ENCODE results near the gene CDK5R1. TPM values are rescaled to one million over a fixed set of nuclear protein-coding genes. Genes with fewer than 3 reads are reported as not detected.
"Not testable (repeated sequence)": the region's sequence is repeated elsewhere in the genome, so short reads cannot be mapped to it uniquely, and the experiment has no call there.

The CDK5R1 gene
- 8.5 TPM for polyA plus RNA-seq (ENCODE audit: insufficient read length)

DNA sequence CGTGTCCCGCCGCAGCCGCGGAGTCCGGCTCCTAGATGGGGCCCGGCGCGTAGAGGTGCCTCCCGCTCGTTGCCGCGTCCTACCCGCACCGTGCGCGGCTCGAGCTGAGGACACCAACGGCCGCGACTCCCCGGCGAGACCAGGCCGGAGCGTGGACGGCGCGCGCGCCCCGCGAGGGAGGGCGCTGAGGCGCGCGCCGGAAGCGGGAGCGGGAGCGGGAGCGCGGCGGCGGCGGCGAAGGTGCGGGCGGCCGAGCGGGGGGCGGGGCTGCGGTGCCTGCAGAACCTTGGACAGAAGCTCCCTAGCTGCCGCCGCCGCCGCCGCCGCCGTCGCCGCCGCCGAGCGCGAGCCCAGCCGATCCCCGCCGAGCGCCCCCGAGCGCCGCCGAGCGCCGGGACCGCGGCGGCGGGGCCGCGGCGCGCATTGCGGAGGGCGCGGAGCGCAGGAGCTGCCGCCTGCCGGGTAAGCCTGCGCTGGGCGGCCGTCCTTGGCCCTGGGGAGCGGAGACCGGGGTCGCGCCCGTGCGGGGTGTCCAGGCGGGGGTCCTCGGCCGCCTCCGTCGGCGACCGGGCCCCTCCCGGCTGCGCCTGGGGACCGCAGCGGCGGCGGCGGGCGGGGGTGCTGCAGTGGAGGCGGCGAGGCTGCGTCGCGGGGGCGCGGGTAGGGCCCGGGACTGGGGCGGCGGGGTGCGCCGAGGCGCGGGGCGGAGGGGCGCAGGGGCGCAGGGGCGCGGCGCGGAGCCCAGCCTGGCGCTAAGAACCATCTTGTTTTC is at the start of gene CDK5R1:
TSS of gene CDK5R1 (plus strand) at position 293 of the 772 bp plus-strand sequence. CDS start 628 bp downstream, outside the sequence.
- no peak for DNase-seq (ENCODE audit: low read depth)

DNA sequence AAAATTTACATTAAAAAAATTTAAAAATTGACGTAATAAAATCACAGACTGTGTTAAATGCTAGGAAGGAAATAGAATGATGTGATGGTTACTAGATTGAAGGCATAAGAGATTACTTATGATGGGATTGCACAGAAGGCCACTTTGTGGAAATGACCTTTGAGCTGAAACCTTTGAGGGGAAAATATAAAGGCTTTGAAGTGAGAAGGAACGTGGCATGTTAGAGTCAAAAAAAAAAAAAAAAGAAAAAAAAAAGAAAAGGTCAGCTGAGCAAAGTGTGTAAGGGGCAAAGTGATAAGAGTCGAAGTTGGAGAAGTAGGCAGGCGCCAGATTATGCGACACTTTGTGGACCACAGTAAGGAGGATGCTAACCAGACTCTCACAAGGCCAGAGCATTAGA is 46.1 kb upstream of the CDK5R1 start:
- no peak for DNase-seq (ENCODE audit: low read depth)

DNA sequence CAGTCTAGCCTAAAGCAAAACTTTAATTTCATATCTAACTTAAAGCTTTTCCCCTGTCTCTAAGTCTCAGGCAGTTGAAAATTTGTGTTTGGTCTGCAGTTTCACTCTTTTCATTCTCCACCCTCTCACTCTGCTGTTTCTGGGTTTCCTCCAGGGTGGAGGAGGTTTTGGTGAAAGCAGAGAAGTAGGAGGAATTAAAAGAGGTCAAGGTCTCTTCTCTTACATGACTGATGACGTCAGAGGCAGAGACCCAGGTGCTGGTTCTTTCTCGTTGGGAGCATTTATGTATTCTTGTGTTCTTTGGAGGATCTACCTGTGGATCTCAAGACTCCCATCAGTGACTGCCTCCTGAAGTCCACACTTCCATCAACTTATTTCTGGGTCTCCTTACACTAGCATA is 44.9 kb upstream of the CDK5R1 start:
- no peak for DNase-seq (ENCODE audit: low read depth)

DNA sequence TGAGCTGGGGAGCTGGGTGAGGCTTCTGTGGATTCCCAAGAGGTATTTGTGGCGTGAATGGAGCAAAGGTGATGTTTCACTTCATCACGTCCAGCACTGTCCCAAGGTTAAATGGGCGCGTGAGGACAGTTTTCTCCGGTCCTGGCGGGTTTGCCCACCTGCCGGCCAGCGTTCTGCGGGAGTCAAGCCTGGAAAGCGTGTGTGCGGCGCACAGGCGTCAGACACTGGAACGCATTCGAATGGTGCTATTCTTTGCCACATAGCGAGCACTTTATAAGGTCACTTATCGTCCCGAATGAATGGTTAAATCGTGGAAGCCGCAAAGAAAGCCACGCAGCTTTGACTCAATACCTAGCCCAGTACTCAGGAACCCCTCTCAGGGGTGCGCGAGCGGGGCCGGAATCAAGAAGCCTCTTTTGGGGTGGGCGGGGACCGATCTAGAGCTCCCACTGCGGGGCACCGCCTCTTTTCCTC is 42.9 kb upstream of the CDK5R1 start:
- DNase-seq (ENCODE audit: low read depth): no peak

DNA sequence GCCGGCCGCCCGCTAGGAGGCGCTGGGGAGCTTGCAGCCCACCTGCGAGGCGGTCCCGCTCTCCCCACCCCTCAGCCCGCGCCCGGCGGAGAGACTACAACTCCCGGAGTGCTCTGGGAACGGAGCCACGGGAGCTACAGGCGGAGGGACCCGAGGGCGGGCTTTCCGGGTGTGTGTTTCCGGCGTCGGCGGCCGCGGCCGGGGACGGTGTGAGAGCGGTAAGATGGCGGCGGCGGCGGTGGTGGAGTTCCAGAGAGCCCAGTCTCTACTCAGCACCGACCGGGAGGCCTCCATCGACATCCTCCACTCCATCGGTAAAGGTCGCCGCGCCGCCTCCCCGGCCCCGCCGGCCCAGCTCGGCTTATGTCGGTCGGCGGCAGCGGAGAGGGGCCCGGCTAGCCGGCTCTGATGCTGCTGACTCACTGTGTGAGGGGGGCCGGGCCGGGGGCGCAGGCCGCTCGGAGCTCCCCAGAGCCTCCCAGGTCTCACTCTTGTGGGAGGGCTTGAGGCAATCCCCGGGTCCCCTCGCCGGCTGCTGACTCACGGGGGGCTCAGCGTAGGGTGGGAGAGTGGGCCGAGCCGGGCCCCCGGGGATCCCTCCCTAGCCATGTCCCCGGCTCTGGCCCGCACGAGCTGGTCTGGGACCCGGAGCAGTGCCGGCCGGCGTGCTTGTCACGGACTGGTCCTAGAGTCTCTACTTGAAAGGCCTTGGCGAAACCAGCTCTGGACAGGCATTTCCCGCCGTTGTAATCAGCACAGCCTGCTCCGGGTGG is 42.3 kb upstream of the CDK5R1 start, which contains the start of gene PSMD11:
TSS of gene PSMD11 (plus strand) at position 210 of the 773 bp plus-strand sequence. CDS start at position 224, 14 bp downstream.
- peak; percentile 87 for DNase-seq (ENCODE audit: low read depth)

DNA sequence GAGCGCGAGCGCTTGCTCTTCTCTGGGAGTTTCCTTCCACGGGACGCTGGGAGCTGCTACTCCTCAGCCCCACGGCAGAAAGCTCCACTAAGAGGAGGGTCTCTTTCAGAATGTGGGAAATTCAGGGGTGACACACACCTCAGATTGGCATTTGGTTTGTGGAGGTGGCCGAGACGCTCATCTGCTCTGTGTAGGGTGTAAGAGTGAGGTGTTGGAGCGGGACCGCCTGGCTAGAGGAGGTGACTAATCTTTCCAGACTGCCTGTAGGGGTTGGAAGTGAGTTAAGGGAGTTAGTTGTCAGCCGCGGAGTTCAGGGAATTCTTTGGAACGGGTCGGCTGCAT is 41.7 kb upstream of the CDK5R1 start:
- no peak for DNase-seq (ENCODE audit: low read depth)

DNA sequence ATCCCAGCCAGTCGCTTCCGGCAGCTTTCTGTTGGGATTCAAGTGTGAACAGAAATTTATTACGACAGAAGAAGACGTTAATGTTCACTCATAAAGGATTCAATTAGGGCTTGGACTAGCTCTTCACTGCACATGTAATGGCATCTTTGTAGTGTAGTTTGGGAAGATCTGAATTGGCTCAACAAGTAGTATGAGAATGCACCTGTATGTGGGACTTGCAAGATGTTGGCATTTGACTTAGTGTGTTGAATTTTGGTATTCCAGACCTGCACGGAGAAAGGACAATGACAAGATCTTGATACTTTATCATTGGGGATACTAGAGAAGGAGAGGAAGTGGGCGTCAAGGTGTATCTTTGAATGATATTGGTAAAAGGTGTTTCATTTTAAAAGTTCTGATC is 41.3 kb upstream of the CDK5R1 start:
- DNase-seq (ENCODE audit: low read depth): no peak

DNA sequence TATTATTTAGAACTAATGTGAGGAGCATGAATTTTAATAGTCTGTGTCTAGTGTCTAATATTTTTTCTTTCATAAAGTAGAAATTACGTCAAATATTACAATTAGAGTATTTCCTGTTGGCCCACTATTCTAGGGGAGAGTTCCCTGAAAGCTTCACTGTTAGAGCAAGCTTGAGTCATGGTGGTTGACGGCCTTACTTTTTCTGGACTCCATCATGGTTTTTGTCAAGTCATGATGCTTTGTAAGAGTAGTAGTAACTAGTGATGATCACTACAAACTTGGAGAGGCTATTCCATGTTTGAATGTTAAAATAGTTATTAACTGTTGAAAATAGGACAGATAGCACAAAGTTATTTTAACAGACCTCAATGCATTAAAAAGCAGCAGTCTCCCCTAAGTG is 40.8 kb upstream of the CDK5R1 start:
- DNase-seq (ENCODE audit: low read depth): no peak

DNA sequence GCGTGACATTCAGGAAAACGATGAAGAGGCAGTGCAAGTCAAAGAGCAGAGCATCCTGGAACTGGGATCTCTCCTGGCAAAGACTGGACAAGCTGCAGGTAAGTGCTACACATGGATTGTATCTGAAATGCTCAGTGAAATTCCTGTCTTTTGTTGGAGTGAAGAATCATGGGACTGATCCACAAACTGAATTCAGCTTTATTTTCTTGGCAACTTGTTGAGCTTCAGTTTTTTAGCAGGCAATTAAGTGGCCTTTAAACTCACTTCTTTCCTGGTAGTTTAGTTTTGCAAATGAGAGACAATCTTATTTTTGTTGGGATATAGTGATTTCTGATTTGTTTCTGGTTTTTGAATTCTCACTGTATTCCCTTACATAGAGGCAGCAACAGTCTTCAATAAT is 39.8 kb upstream of the CDK5R1 start:
- no peak for DNase-seq (ENCODE audit: low read depth)

DNA sequence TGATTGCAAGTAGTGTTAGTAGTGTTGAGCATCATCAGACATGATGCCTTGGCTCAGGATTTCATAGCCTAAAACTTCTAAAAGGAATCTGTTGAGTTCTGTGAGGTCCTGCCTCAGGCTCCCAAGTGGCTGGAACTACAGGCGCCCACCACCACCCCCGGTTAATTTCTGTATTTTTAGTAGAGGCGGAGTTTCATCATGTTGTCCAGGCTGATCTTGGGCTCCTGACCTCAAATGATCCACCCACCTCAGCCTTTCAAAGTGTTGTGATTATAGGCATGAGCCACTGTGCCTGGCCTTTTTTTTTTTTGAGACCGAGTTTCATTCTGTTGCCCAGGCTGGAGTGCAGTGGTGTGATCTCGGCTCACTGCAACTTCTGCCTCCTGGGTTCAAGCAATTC is 36.8 kb upstream of the CDK5R1 start:
- DNase-seq (ENCODE audit: low read depth): no peak

DNA sequence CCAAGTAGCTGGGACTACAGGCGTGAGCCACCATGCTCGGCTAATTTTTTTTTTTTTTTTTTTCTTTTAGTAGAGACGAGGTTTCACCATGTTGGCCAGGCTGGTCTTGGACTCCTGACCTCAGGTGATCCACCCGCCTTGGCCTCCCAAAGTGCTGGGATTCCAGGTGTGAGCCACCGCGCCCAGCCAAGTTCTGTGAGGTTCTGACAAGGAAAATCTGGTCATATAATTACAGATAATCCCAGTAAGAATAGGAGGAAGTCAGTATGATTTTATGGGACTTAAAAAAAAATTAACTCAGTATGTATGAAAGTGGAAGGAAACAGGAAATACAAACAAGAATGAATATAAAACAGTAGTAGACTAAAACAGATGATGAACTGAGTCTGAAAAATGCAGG is 36.4 kb upstream of the CDK5R1 start:
- not testable (repeated sequence) for DNase-seq (ENCODE audit: low read depth)

DNA sequence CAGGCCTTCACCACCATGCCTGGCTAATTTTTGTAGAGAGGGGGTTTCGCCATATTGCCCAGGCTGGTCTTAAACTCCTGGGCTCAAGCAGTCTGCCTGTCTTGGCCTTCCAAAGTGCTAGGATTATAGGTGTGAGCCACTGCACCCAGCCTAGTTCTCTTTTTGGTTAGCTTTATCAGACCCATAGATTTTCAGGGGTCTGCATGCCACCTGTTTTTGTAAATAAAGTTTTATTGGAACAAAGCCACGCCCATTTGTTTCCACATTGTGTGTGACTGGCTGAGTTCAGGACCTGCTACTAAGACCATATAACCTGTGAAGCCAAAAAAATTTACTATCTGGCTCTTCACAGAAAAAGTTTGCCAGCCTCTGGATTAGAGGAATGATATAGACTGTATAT is 34.9 kb upstream of the CDK5R1 start:
- no peak for DNase-seq (ENCODE audit: low read depth)

DNA sequence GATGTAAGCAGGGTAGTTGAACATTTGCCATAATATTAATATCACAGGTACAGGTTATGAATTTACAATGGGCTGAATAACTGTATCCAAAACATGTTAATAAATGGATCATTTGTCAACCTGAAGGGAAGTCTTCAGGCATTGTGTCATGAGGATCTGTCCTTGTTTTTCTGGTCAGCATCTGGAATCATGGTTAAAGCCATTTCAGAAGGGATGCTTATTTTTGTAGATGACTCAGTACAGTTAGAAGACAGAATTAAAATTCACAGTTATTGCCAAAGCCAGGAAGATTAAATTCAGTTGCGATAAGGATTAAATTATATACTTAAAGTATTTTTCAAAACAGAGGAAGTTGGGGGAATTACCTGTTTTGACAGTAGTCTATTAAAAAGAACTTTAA is 34.5 kb upstream of the CDK5R1 start:
- no peak for DNase-seq (ENCODE audit: low read depth)

DNA sequence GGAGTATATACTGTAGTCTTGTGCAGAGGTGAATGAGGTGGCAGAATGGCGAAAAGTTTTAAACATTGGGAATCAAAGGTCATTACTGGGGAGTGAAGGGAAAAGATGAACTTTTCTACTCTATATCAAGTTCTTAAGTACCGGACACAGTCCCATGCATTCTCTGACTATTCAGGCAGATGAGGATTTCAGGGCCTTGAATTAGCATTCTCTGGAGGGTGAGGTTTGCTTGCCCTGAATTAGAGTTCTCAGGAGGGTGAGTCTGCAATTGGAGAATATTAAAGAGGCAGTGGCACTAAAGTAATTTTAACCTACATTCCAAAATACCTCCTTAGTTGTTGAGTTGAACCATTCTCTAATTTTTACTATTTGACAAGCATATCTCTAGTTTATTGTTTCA is 33.4 kb upstream of the CDK5R1 start:
- no peak for DNase-seq (ENCODE audit: low read depth)

DNA sequence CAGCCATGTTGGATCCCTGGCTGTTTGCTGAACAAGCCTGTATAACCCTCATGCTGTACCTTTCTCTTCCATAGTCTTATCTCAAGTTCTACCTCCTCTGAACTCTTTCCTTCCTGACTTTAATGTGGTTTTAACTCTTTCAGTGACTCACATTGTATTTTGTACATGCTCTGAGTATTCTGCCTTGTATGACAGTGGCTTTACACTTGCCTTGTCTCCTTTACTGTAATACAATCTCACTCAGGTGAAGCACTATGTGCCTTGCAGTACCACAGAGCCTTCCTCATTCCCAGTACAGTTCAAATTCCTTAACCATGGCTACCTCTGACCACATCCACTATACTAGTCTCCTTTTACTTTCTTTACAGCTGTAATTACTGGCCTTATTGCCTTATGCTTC is 28.4 kb upstream of the CDK5R1 start:
- DNase-seq (ENCODE audit: low read depth): no peak

DNA sequence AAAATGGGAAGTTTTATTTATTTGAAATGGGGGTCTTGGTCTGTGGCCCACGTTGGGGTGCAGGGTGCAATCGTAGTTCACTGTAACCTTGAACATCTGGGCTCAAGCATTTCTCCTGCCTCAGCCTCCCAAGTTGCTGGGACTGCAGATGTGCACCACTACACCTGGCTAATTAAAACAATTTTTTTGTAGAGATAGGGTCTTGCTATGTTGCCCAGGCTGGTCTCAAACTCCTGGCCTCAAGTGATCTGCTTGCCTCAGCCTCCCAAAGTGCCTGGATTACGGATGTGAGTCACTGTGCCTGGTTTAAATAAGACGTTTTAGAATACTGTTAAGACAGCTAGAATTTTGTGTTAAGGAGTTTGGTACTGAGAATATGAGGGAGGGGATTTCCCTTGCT is 26.7 kb upstream of the CDK5R1 start:
- DNase-seq (ENCODE audit: low read depth): no peak

DNA sequence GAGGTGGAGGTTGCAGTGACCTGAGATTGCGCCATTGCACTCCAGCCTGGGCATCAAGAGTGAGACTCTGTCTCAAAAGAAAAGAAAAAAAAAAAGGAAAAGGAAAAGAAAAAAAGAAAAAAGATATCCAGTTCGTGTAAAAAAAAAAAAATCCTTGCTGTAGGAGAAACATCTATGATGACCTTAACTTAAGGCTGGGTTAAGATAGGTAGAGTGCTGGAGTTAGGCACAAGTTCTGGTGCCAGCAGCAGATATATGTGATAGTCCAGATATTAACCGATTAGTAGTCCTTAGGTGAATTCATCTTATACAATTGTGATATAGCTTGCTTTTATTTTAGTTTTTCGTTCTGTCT is 25.3 kb upstream of the CDK5R1 start:
- DNase-seq (ENCODE audit: low read depth): no peak

DNA sequence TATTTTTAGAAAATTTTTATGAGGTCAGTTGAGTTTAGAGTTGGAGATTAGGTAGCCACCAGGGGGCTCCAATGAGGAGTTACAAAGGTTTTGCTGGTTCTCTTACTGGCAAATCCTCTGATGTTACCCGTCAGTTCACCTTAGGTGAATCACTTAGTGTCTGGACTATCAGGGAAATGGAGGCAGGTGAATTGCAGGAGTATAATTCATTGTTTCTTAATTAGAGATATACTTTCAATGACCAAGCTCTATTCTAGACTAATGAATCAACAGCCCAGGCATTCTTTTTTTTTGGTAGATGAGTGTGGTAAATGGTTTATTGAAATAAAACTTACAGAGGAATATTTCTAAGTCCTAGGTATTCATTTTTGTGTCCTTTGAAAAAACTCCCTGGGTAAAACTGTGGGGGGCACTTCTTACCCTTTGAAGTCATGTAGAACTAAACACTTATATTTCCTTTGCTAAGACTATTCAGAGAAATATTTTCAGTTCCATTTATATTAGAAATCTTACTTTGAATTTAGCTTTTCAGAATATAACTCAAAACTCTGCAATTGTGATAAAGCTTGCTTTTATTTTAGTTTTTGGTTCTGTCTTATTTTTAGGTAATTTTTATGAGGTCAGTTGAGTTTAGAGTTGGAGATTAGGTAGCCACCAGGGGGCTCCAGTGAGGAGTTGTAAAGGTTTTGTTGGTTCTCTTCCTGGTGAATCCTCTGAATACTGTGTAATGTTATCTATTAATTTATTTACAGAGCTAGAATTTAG is 24.8 kb upstream of the CDK5R1 start:
- no peak for DNase-seq (ENCODE audit: low read depth)

DNA sequence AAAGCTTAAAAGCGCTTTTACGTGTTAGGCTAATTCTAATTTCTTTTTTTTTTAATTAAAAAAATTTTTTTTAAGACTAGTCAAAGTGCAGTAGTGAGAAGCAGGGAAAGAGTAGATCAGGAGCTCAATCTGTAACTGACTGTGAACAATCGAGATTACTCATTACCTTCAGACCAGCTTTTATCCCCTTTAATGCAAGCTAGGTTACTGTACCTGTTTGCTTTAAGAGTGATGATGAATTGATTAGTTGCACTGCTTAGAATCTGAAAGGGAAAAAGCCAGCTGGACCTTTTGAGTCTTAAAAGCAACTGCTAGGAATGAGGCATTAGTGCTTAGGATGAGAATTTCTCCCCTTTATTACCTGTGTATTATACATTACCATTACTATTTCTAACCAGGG is 23.5 kb upstream of the CDK5R1 start:
- DNase-seq (ENCODE audit: low read depth): no peak

DNA sequence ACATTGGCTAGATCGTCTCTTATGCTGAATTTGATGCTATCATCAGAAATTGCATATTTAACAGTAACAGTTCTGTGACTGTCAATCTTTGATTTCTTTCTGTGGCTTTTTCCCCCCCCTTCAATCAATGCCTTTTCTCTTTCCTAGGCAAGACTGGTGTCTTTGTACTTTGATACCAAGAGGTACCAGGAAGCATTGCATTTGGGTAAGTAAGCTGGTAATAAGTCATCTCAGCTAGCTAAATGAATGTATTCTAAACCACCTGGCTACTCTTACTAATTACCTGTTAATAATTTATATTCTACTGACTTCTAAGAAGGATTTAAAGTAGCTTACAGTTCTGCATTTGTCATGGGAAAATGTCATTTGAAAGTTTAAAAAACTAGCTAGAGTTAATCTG is 22.4 kb upstream of the CDK5R1 start:
- DNase-seq (ENCODE audit: low read depth): no peak

DNA sequence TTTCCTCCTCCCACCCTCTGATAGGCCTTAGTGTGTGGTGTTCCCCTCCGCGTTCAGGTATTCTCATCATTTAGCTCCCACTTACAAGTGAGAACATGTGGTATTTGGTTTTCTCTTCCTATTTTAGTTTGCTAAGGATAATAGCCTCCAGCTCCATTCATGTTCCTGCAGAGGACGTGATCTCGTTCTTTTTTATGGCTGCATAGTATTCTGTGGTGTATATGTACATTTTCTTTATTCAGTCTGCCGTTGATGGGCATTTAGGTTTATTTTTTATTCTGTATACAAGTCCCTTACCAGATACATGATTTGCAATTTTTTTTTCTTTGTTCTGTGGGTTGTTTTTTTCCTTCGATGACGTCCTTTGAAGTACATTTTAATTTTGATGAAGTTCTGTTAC is 18.8 kb upstream of the CDK5R1 start:
- no peak for DNase-seq (ENCODE audit: low read depth)

DNA sequence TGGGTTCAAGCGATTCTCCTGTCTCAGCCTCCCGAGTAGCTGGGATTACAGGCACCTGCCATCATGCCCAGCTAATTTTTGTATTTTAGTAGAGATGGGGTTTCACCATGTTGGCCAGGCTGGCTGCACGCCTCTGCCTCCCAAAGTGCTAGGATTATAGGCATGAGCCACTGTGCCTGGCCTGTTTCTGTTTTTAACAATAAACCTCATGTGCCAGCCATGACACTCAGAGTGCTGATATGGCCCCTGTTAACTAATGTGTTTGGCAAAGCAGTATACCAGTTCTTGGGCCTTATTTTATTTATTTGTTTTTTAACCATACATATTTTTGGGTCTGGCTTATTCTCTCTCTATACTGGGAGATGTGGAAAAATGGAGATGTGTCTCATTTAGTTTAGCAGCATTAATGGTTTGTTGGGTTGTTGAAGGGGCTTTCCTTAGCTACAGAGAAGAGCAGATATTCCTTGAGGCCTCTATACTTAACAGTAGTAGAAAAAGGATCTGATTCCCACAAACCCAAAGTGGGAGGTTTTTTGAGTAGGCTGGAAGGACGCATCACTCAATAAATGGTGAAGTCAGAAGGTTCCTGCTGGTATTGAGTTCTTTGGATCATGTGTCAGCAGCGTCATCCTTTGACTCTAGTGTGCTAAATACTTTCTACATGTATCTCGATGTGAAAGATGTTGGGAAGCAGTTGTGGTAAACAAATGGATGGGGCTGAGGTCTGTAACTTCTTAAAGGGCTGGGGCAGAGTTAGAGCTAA is 16.2 kb upstream of the CDK5R1 start:
- DNase-seq (ENCODE audit: low read depth): no peak
